A673 (cell line): ENCODE results near the gene EVPL.

Experiments used
- CTCF ChIP-seq: fragments of 300-800, 200-600 bp; sonication (generic); conservative IDR thresholded peaks from 2 replicates; pipeline ENCODE4 v1.5.1; 2017; ENCODE audit warnings: low read depth, mild to moderate bottlenecking, antibody characterized with exemption, low read length, moderate library complexity, mixed read lengths
- EZH2 ChIP-seq: fragments of 200-600 bp; sonication (generic); IDR thresholded peaks from 2 replicates; pipeline ENCODE4 v1.6.1; 2017; ENCODE audit warnings: borderline replicate concordance, low read depth, mild to moderate bottlenecking, mixed read lengths, antibody characterized with exemption, low read length; ENCODE audit not compliant: poor library complexity, severe bottlenecking

GRCh38 chr17:76026714-76027158, 370 bp downstream of the EVPL start:
- TF ChIP-seq CTCF: no peak
- no peak for TF ChIP-seq EZH2
